Transverse colon (tissue), 4 donors: ENCODE measurements around the gene HECA.
"Not testable (repeated sequence)": the region's sequence is repeated elsewhere in the genome, so short reads cannot be mapped to it uniquely, and the experiment has no call there.

ENCODE experiments used
- CTCF ChIP-seq, 5 experiments: fragments of 200-600 bp in 3 of 5; fragments of 450-650 bp in 2 of 5; sonication (generic) in 3 of 5; IDR thresholded peaks; 1 replicate in 2 of 5; 2 replicates in 3 of 5; pipeline ENCODE4 v1.5.1; 2016 to 2017; ENCODE audit warnings: antibody characterized with exemption in 5 of 5, inconsistent platforms in 3 of 5, mild to moderate bottlenecking in 2 of 5, moderate library complexity in 1 of 5
- EP300 ChIP-seq: sonication (generic); formaldehyde crosslinking; IDR thresholded peaks from one replicate; pipeline ENCODE4 v1.6.1; 2017; ENCODE audit warnings: antibody characterized with exemption, low read depth
- POLR2A ChIP-seq: fragments of 450-650 bp; IDR thresholded peaks from one replicate; pipeline ENCODE4 v1.6.1; 2016; ENCODE audit warnings: antibody characterized with exemption, mild to moderate bottlenecking, moderate library complexity
- POLR2AphosphoS5 ChIP-seq, 3 donors: sonication (generic); formaldehyde crosslinking; IDR thresholded peaks; one replicate each; pipeline ENCODE4 v1.6.1; 2016; ENCODE audit warnings: antibody characterized with exemption in 3 of 3

GRCh38 chr6:139212460-139212859 is 77.6 kb downstream of the HECA start:
- not testable (repeated sequence) for TF ChIP-seq CTCF (IDR thresholded peaks at IDR 0.05); POLR2A; EP300; POLR2AphosphoS5 (IDR thresholded peaks at IDR 0.05)
